Middle frontal gyrus (tissue), 1 donor: ENCODE results near the gene ADRB1.

Experiments used
- DNase-seq: peaks from one replicate; pipeline ENCODE4 v3.0.0-alpha.2; 2015; ENCODE audit warnings: low spot score; ENCODE audit errors: extremely low spot score

Gene ADRB1

DNA sequence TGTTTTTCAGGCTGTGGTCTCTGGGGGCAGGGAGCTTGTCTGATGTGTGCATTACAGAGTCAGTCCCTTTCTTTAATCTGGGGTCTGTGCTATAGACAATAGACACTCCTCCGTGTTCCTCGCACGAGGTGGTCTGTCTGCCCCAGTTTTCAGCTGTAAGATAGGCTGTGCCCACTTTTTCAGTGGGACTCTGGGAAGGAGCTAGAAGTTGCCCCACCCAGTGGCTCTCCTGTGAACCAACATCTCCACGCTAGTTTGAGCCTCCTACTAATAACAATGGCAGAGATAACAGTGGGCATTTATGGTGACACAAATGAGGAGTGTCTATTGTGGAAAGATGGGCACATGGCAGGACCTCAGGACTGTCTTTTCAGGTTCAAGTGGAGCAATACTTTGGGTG lies 44.0 kb downstream of the ADRB1 start:
- no peak for DNase-seq

DNA sequence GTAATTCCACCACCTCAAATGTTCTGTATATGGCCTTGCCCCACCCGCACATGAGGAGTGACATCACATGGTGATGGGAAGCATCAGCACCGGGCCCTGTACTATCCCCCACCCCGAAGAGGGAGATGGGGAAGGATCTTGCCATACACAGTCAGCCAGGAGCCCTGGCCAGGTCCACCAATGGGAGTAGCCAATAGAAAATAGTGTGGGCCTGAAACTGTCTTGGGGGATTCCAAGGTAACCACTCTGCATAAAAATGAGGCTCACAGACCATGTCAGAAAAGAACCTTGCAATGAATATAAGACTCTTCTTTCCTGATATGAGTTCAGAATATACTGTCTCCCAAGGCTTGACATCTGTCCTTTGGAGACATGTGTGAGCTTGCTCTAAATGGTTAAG lies 51.1 kb downstream of the ADRB1 start:
- DNase-seq, result no peak

DNA sequence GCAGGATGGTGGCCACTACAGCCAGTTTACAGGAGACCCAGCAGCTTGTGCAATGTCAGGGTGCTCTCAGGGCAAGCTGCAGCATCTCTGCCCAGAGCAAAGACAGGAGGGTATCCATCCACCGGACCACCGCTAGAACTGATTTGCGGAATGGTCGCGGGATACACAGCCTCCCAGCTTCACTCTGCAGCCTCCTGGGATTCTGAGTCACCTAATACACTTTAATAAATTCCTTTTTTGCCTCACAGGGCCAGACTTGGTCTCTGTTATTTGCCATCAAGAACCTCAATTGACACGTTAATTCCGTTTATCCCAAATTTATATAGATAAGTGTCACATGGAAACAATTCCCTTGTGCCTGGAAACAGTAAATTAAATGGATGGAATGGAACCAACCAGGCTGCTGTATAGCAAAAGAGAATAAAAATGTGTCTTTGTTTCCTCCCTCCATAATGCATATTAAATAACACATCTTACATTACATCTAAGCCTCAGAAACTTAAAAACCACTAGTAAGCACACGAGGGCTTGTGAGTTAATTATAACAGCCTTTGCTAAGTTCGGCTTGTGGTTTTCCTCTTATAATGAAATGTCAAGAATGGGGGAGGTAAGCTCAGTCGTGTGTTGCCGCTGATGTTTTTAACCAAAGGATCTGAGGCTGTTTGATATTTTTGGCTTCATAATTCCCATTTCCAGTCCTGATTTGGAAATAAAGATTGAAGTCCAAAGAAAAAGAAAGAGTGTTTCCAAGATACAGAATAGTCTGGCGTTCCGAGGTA lies 52.1 kb downstream of the ADRB1 start:
- no peak for DNase-seq
